Measurements from ENCODE around the gene DOCK2. TPM values are rescaled to one million over a fixed set of nuclear protein-coding genes. Genes with fewer than 3 reads are reported as not detected.
"Not testable (repeated sequence)": the region's sequence is repeated elsewhere in the genome, so short reads cannot be mapped to it uniquely, and the experiment has no call there.

DOCK2 gene
- total RNA-seq, 1 experiment from 2014 or later, result 0.42 TPM

- POLR2A ChIA-PET, result no interaction called here
- intact Hi-C loops (cut with micrococcal nuclease), result no loop called here
- DNase-seq (ENCODE audit: unreplicated experiment), result no peak
- Mint-ChIP-seq H3K27ac (ENCODE audit: low read depth, unreplicated experiment) (no peak overlapping the region), H3K27me3 (ENCODE audit: insufficient read depth, unreplicated experiment) (no peaks in the 10 kb centered on the region), H3K9me3 (ENCODE audit: unreplicated experiment) (no peaks in the 10 kb centered on the region), H3K4me3 (ENCODE audit: unreplicated experiment) (no peak overlapping the region), H3K36me3 (ENCODE audit: insufficient read depth, unreplicated experiment) (no peaks in the 10 kb centered on the region), H3K4me1 (ENCODE audit: insufficient read depth, unreplicated experiment) (no peaks in the 10 kb centered on the region)
- BruUV-seq (replicated peaks), result no TSS peak
- CTCF ChIA-PET, result interaction anchor here (0.6 to 3.7 kb wide), 4 partner anchors 16 to 266 kb away, joined by 3 to 12 read pairs (median 4); partner anchors contain the start of gene INSYN2B
- no peak for TF ChIP-seq CTCF (IDR thresholded peaks at IDR 0.05; ENCODE audit: unreplicated experiment)
Observed at GRCh38 chr5:169805527-169805934, 168.5 kb downstream of the DOCK2 start.

GRCh38 chr5:169805937-169806700 lies 169.0 kb downstream of the DOCK2 start:
- Mint-ChIP-seq H3K4me1 (ENCODE audit: insufficient read depth, unreplicated experiment) (no peaks in the 10 kb centered on the region), H3K36me3 (ENCODE audit: insufficient read depth, unreplicated experiment) (no peaks in the 10 kb centered on the region), H3K4me3 (ENCODE audit: unreplicated experiment) (no peak overlapping the region), H3K27me3 (ENCODE audit: insufficient read depth, unreplicated experiment) (no peaks in the 10 kb centered on the region), H3K27ac (ENCODE audit: low read depth, unreplicated experiment) (no peak overlapping the region), H3K9me3 (ENCODE audit: unreplicated experiment) (no peaks in the 10 kb centered on the region)
- CTCF ChIA-PET, result interaction anchor here (0.6 to 3.7 kb wide), 3 partner anchors 134 to 266 kb away, joined by 3 to 12 read pairs (median 3); partner anchors contain the start of gene INSYN2B
- no peak for TF ChIP-seq CTCF (IDR thresholded peaks at IDR 0.05; ENCODE audit: unreplicated experiment)
- intact Hi-C loops (cut with micrococcal nuclease), result no loop called here
- no TSS peak for BruUV-seq (replicated peaks)
- no peak for DNase-seq (ENCODE audit: unreplicated experiment)
- POLR2A ChIA-PET, result no interaction called here

- Mint-ChIP-seq H3K9me3 (ENCODE audit: unreplicated experiment) (no peaks in the 10 kb centered on the region), H3K4me1 (ENCODE audit: insufficient read depth, unreplicated experiment) (no peaks in the 10 kb centered on the region), H3K36me3 (ENCODE audit: insufficient read depth, unreplicated experiment) (no peaks in the 10 kb centered on the region), H3K27me3 (ENCODE audit: insufficient read depth, unreplicated experiment) (no peaks in the 10 kb centered on the region), H3K27ac (ENCODE audit: low read depth, unreplicated experiment) (no peak overlapping the region), H3K4me3 (ENCODE audit: unreplicated experiment) (no peak overlapping the region)
- POLR2A ChIA-PET, result no interaction called here
- BruUV-seq (replicated peaks), result no TSS peak
- CTCF ChIA-PET, result interaction anchor here (1.0 kb wide), 1 partner anchor 91 kb away, joined by 3 read pairs; no protein-coding TSS in a partner anchor
- intact Hi-C loops (cut with micrococcal nuclease), result no loop called here
- no peak for DNase-seq (ENCODE audit: unreplicated experiment)
- TF ChIP-seq CTCF (IDR thresholded peaks at IDR 0.05; ENCODE audit: unreplicated experiment), result no peak
Observed at GRCh38 chr5:169808118-169808581, 171.1 kb downstream of the DOCK2 start.

GRCh38 chr5:169808880-169809279 lies 171.8 kb downstream of the DOCK2 start:
- H3K4me1 Mint-ChIP-seq (ENCODE audit: insufficient read depth, unreplicated experiment); H3K36me3 Mint-ChIP-seq (ENCODE audit: insufficient read depth, unreplicated experiment); H3K9me3 Mint-ChIP-seq (ENCODE audit: unreplicated experiment); H3K27me3 Mint-ChIP-seq (ENCODE audit: insufficient read depth, unreplicated experiment); BruUV-seq (replicated peaks); H3K4me3 Mint-ChIP-seq (ENCODE audit: unreplicated experiment); H3K27ac Mint-ChIP-seq (ENCODE audit: low read depth, unreplicated experiment); intact Hi-C loops (cut with micrococcal nuclease); DNase-seq (ENCODE audit: unreplicated experiment); POLR2A ChIA-PET: not testable (repeated sequence)
- CTCF ChIA-PET, result interaction anchor here (1.2 to 1.4 kb wide), 2 partner anchors 19 to 171 kb away, joined by 4 read pairs; partner anchors contain the start of gene INSYN2B
